GM12873 (cell line): Measurements from ENCODE around the gene DBX2.

Experiments
- CTCF ChIP-seq: IDR thresholded peaks from 2 replicates; pipeline ENCODE4 v1.5.1; 2012; ENCODE audit warnings: low read depth, mild to moderate bottlenecking, moderate library complexity, low read length, control low read depth; ENCODE audit not compliant: insufficient read depth; ENCODE audit errors: missing control alignments

Gene DBX2

GRCh38 chr12:45050751-45051571 is at the start of gene DBX2:
TSS of gene DBX2 (minus strand) at chr12:45051099. CDS start at chr12:45050927, 172 bp downstream.
- no peak for TF ChIP-seq CTCF

GRCh38 chr12:45098766-45099165 is 47.9 kb upstream of the DBX2 start:
- TF ChIP-seq CTCF = no peak

DNA sequence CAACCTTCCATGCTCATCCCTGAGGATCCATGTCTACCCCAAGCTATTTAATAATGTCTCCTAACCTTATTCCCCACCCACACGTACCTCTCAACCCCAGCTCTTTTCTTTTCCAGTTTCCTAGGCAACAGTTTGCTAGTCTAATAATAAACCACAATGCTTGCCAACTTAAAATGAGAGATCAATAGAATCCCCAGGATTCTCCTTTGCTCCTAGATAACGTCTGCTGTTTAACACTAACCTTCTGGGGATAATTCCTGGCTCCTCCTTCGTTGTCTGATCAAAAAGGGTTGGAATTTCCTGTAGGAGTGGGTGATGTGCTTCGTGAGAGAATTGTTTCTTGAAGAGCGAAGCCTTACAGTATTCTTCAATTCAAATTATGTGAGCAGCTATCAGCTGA is 42.2 kb upstream of the DBX2 start:
- TF ChIP-seq CTCF = no peak

GRCh38 chr12:45089411-45090075 is 38.6 kb upstream of the DBX2 start:
- TF ChIP-seq CTCF = no peak

DNA sequence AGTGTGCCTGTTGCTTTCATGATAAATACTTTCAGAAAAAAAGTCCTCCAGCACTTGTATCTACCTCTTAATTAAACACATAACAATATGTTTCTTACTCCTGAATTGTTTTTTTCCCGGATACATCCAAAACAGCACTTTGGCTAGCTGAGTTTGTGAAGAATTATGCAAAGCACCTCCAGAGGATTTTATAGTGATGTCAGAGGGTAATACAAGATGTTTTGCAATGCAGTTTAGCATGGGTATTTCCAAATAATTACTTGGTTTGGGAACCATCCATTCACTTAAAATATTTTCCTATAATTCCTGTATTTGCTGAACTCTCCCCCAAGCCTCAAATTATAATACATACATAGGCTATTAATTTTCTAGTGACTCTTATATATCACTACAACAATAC is 37.7 kb upstream of the DBX2 start:
- no peak for TF ChIP-seq CTCF

GRCh38 chr12:45077251-45077650 is 26.4 kb upstream of the DBX2 start:
- no peak for TF ChIP-seq CTCF

- no peak for TF ChIP-seq CTCF
Observed at GRCh38 chr12:45076417-45077026, 25.6 kb upstream of the DBX2 start.
